ENCODE data around the gene NME3. TPM values are rescaled to one million over a fixed set of nuclear protein-coding genes. Genes with fewer than 3 reads are reported as not detected.
A peak's percentile ranks its signal among the peaks of the same experiment; 100 is the strongest.

The NME3 gene
- total and polyA plus RNA-seq, 9 of the 15 experiments (the other 6 are each of a cell fraction or from before 2014, with no cell fraction given), result 0.68 to 76.3 (median 11.5) TPM

DNA sequence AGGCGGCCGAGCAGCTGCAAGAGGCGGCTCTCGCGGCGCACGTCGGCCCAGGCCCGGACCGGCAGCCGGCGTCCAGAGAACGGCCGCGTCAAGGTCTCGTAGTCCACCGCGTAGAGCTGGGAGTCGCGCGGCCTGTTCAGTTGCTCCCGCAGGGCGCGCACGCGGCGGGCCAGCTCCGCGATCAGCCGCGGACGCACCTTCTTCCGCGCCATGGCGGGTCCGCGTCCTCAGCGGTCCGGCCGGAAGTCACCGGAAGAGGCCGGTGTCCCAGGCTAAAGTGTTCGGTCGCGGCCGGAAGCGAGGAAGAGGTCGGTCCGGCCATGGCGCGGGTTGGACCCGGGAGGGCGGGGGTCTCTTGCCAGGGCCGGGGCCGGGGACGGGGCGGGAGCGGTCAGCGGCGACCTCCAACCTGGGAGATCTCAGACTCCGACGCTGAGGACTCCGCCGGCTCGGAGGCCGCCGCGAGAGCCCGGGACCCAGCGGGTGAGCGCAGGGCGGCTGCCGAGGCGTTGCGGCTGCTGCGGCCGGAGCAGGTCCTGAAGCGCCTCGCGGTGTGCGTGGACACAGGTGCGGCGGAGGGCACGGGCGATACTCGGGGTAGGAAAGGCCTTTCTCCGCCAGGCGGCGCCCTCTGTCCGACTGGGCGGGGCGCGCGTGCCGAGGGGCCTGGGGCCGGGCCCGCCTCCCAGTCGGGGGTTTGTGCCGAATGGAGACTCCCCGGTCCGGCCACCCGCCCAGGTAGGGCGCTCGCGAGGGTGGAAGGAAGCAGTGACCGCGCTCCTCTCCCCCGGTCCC is 1.8 kb upstream of the NME3 start, which contains the start of gene MRPS34 (continued):
- TF ChIP-seq, protein P1, sequence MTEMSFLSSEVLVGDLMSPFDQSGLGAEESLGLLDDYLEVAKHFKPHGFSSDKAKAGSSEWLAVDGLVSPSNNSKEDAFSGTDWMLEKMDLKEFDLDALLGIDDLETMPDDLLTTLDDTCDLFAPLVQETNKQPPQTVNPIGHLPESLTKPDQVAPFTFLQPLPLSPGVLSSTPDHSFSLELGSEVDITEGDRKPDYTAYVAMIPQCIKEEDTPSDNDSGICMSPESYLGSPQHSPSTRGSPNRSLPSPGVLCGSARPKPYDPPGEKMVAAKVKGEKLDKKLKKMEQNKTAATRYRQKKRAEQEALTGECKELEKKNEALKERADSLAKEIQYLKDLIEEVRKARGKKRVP (CRISPR knock-in tag; IDR thresholded peaks at IDR 0.05), result no peak
- TF ChIP-seq, protein P2, sequence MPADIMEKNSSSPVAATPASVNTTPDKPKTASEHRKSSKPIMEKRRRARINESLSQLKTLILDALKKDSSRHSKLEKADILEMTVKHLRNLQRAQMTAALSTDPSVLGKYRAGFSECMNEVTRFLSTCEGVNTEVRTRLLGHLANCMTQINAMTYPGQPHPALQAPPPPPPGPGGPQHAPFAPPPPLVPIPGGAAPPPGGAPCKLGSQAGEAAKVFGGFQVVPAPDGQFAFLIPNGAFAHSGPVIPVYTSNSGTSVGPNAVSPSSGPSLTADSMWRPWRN (IDR thresholded peaks at IDR 0.05; ENCODE audit: low read depth), result no peak
- TF ChIP-seq BRF1 (IDR thresholded peaks at IDR 0.05; ENCODE audit: borderline replicate concordance, extremely low read depth, insufficient read length) (no peak), MECOM (CRISPR knock-in tag; IDR thresholded peaks at IDR 0.05) (no peak), PHF21A (IDR thresholded peaks at IDR 0.05; ENCODE audit: borderline replicate concordance, low read depth) (no peak), FOXK1 (CRISPR knock-in tag; IDR thresholded peaks at IDR 0.05; ENCODE audit: borderline replicate concordance) (no peak; the same call in 1 of the 2 replicates), EZH2 (IDR thresholded peaks at IDR 0.05; ENCODE audit: borderline replicate concordance, low read depth, low read length) (no peak), L3MBTL2 (IDR thresholded peaks at IDR 0.05) (peak; percentile 81; the same call in 1 of the 2 replicates), ZNF263 (CRISPR knock-in tag; IDR thresholded peaks at IDR 0.05; ENCODE audit: borderline replicate concordance) (0 out of 2 replicates have a peak, but pooled peaks have one; percentile 24), ZNF778 (CRISPR knock-in tag; IDR thresholded peaks at IDR 0.05) (no peak), HMGN3 (IDR thresholded peaks at IDR 0.05; ENCODE audit: borderline replicate concordance, extremely low read depth, insufficient read length, low read depth, low read length) (peak; percentile 65), SRF (CRISPR knock-in tag; IDR thresholded peaks at IDR 0.05) (peak in 1 of 2 experiments; percentile 22; a peak in 1 of 4 replicates), FOXJ3 (CRISPR knock-in tag; IDR thresholded peaks at IDR 0.05) (no peak), HIVEP1 (CRISPR knock-in tag; IDR thresholded peaks at IDR 0.05) (peak; percentile 60; the same call in 1 of the 2 replicates), ZNF143 (CRISPR knock-in tag; IDR thresholded peaks at IDR 0.05) (no peak), FOXJ2 (tag; IDR thresholded peaks at IDR 0.05) (0 out of 2 replicates have a peak, but pooled peaks have one; percentile 35), SAFB (IDR thresholded peaks at IDR 0.05; ENCODE audit: borderline replicate concordance, low read depth, low read length) (no peak), ZNF347 (CRISPR knock-in tag; IDR thresholded peaks at IDR 0.05; ENCODE audit: low read depth) (no peak), POLR2G (IDR thresholded peaks at IDR 0.05; ENCODE audit: low read depth, low read length) (peak; percentile 90), SETDB1 (IDR thresholded peaks at IDR 0.05; ENCODE audit: low read length) (no peak), TAF9B (IDR thresholded peaks at IDR 0.05; ENCODE audit: partially characterized antibody) (no peak), STAT5B (CRISPR knock-in tag; IDR thresholded peaks at IDR 0.05) (no peak), PHB2 (IDR thresholded peaks at IDR 0.05; ENCODE audit: low read depth) (no peak)
- TF ChIP-seq, protein P3, sequence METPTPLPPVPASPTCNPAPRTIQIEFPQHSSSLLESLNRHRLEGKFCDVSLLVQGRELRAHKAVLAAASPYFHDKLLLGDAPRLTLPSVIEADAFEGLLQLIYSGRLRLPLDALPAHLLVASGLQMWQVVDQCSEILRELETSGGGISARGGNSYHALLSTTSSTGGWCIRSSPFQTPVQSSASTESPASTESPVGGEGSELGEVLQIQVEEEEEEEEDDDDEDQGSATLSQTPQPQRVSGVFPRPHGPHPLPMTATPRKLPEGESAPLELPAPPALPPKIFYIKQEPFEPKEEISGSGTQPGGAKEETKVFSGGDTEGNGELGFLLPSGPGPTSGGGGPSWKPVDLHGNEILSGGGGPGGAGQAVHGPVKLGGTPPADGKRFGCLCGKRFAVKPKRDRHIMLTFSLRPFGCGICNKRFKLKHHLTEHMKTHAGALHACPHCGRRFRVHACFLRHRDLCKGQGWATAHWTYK (CRISPR knock-in tag; IDR thresholded peaks at IDR 0.05), result peak; percentile 66; the same call in 1 of the 2 replicates
